ENCODE results near the gene SNAI3. TPM values are rescaled to one million over a fixed set of nuclear protein-coding genes. Genes with fewer than 3 reads are reported as not detected.
A peak's percentile ranks its signal among the peaks of the same experiment; 100 is the strongest.

SNAI3 gene
- total and polyA plus RNA-seq, 2 donors, result 1.5 to 2.9 TPM

GRCh38 chr16:88680554-88681083 lies 5.7 kb downstream of the SNAI3 start:
- WGBS, result 97% methylated on average over 5 of the region's 5 CpGs
- Histone ChIP-seq H3K27ac (ENCODE audit: low read depth in 1 of 2, low read length in 1 of 2) (peak overlapping the region in 1 of 2 donors; percentile 8), H3K4me1 (ENCODE audit: control insufficient read depth in 2 of 2, insufficient read depth in 2 of 2, low read length in 2 of 2) (peaks cover 16 to 32% of the 10 kb centered on the region in 2 donors), H3K36me3 (ENCODE audit: control insufficient read depth in 2 of 2, insufficient read depth in 2 of 2, low read length in 1 of 2) (no peaks in the 10 kb centered on the region), H3K4me3 (ENCODE audit: low read length in 2 of 2) (no peak overlapping the region), H3K9me3 (ENCODE audit: control insufficient read depth in 2 of 2, insufficient read depth in 1 of 2, low read length in 1 of 2) (peaks cover 0 to 5% of the 10 kb centered on the region in 2 donors), H3K27me3 (ENCODE audit: control insufficient read depth in 2 of 2, insufficient read depth in 1 of 2, low read length in 1 of 2) (peaks cover 5 to 25% of the 10 kb centered on the region in 2 donors)
- DNase-seq (ENCODE audit: low read depth in 6 of 9, low spot score in 9 of 9), result no peak

GRCh38 chr16:88678224-88678979 lies 7.9 kb downstream of the SNAI3 start:
- Histone ChIP-seq H3K27ac (ENCODE audit: low read depth in 1 of 2, low read length in 1 of 2) (no peak overlapping the region), H3K27me3 (ENCODE audit: control insufficient read depth in 2 of 2, insufficient read depth in 1 of 2, low read length in 1 of 2) (peaks cover 0 to 5% of the 10 kb centered on the region in 2 donors), H3K36me3 (ENCODE audit: control insufficient read depth in 2 of 2, insufficient read depth in 2 of 2, low read length in 1 of 2) (no peaks in the 10 kb centered on the region), H3K9me3 (ENCODE audit: control insufficient read depth in 2 of 2, insufficient read depth in 1 of 2, low read length in 1 of 2) (peaks cover 0 to 5% of the 10 kb centered on the region in 2 donors), H3K4me3 (ENCODE audit: low read length in 2 of 2) (no peak overlapping the region), H3K4me1 (ENCODE audit: control insufficient read depth in 2 of 2, insufficient read depth in 2 of 2, low read length in 2 of 2) (peaks cover 13 to 18% of the 10 kb centered on the region in 2 donors)
- 97% methylated on average over 32 of the region's 32 CpGs for WGBS
- DNase-seq (ENCODE audit: low read depth in 6 of 9, low spot score in 9 of 9), result no peak

GRCh38 chr16:88677721-88678120 lies 8.6 kb downstream of the SNAI3 start:
- Histone ChIP-seq H3K9me3 (ENCODE audit: control insufficient read depth in 2 of 2, insufficient read depth in 1 of 2, low read length in 1 of 2) (peaks cover 0 to 5% of the 10 kb centered on the region in 2 donors), H3K27me3 (ENCODE audit: control insufficient read depth in 2 of 2, insufficient read depth in 1 of 2, low read length in 1 of 2) (peaks cover 0 to 5% of the 10 kb centered on the region in 2 donors), H3K36me3 (ENCODE audit: control insufficient read depth in 2 of 2, insufficient read depth in 2 of 2, low read length in 1 of 2) (no peaks in the 10 kb centered on the region), H3K27ac (ENCODE audit: low read depth in 1 of 2, low read length in 1 of 2) (no peak overlapping the region), H3K4me3 (ENCODE audit: low read length in 2 of 2) (no peak overlapping the region), H3K4me1 (ENCODE audit: control insufficient read depth in 2 of 2, insufficient read depth in 2 of 2, low read length in 2 of 2) (peaks cover 13 to 18% of the 10 kb centered on the region in 2 donors)
- WGBS, result 90% methylated on average over 13 of the region's 13 CpGs
- DNase-seq (ENCODE audit: low read depth in 6 of 9, low spot score in 9 of 9), result no peak

- Histone ChIP-seq H3K4me1 (ENCODE audit: control insufficient read depth in 2 of 2, insufficient read depth in 2 of 2, low read length in 2 of 2) (peaks cover 8 to 11% of the 10 kb centered on the region in 2 donors), H3K9me3 (ENCODE audit: control insufficient read depth in 2 of 2, insufficient read depth in 1 of 2, low read length in 1 of 2) (peaks cover 0 to 5% of the 10 kb centered on the region in 2 donors), H3K36me3 (ENCODE audit: control insufficient read depth in 2 of 2, insufficient read depth in 2 of 2, low read length in 1 of 2) (no peaks in the 10 kb centered on the region), H3K27me3 (ENCODE audit: control insufficient read depth in 2 of 2, insufficient read depth in 1 of 2, low read length in 1 of 2) (no peaks in the 10 kb centered on the region), H3K4me3 (ENCODE audit: low read length in 2 of 2) (no peak overlapping the region), H3K27ac (ENCODE audit: low read depth in 1 of 2, low read length in 1 of 2) (no peak overlapping the region)
- 96% methylated on average over 22 of the region's 22 CpGs for WGBS
- no peak for DNase-seq (ENCODE audit: low read depth in 6 of 9, low spot score in 9 of 9)
These were observed 9.6 kb downstream of the SNAI3 start for GRCh38 chr16:88676502-88677242.

DNA sequence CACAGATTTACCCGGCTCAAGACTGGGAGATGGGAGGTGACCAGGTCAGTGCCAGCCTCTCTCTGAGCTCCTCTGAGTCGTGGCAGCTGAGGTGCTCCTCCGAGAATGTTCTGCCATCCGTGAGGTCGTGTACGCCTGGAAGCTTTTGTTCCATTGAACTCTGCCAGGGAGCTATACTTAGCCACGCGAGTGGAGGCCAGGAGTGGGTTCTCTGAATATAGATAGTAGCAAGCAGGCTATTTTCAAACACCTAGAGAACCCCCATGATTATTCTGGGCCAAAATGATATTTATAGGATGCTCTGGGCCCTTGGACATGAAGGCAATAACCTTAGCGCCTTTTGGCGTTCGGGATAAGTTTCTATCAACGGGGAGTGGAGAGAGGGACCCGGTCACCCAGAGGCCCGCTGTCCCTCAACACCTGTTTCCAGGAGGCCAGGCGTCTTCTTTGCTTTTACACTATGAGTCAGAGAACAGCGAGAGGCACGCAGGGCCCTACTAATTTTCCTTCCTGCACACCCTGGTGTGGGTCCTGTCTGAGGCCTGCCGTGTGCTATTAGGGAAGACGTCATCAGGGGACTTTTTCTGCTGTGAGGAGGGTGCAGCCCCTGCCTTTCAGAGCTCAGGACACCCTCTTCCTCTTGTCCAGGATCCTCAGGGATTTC lies 12.5 kb downstream of the SNAI3 start:
- H3K27me3 ChIP-seq (ENCODE audit: control insufficient read depth in 2 of 2, insufficient read depth in 1 of 2, low read length in 1 of 2), result no peaks in the 10 kb centered on the region
- H3K27ac ChIP-seq (ENCODE audit: low read depth in 1 of 2, low read length in 1 of 2), result no peak overlapping the region
- 97% methylated on average over 19 of the region's 19 CpGs for WGBS
- DNase-seq (ENCODE audit: low read depth in 6 of 9, low spot score in 9 of 9), result no peak
- no peaks in the 10 kb centered on the region for H3K36me3 ChIP-seq (ENCODE audit: control insufficient read depth in 2 of 2, insufficient read depth in 2 of 2, low read length in 1 of 2)
- H3K4me3 ChIP-seq (ENCODE audit: low read length in 2 of 2), result no peak overlapping the region
- no peaks in the 10 kb centered on the region for H3K4me1 ChIP-seq (ENCODE audit: control insufficient read depth in 2 of 2, insufficient read depth in 2 of 2, low read length in 2 of 2)
- peaks cover 0 to 5% of the 10 kb centered on the region in 2 donors for H3K9me3 ChIP-seq (ENCODE audit: control insufficient read depth in 2 of 2, insufficient read depth in 1 of 2, low read length in 1 of 2)

DNA sequence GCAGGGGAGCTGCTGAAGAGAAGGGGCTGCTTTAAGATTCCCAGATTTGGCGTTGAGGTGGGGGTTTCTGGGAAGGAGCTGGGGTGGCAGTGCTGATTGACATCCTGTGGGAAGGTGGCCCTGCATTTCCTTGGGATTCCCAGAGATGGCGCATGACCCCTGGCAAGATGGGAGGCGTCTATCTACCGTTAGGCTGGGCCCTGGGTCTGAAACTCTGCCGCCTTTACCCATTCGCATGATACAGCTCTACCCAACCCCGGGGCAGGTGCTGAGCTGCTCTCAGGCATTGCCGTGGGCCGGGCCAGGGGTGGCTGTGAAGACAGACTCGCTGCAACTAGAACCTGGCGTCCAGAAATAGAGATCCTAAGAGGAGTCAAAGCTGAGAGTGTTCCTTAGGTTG lies 13.5 kb downstream of the SNAI3 start:
- Histone ChIP-seq H3K27me3 (ENCODE audit: control insufficient read depth in 2 of 2, insufficient read depth in 1 of 2, low read length in 1 of 2) (no peaks in the 10 kb centered on the region), H3K9me3 (ENCODE audit: control insufficient read depth in 2 of 2, insufficient read depth in 1 of 2, low read length in 1 of 2) (peaks cover 0 to 5% of the 10 kb centered on the region in 2 donors), H3K27ac (ENCODE audit: low read depth in 1 of 2, low read length in 1 of 2) (no peak overlapping the region), H3K4me1 (ENCODE audit: control insufficient read depth in 2 of 2, insufficient read depth in 2 of 2, low read length in 2 of 2) (no peaks in the 10 kb centered on the region), H3K36me3 (ENCODE audit: control insufficient read depth in 2 of 2, insufficient read depth in 2 of 2, low read length in 1 of 2) (no peaks in the 10 kb centered on the region), H3K4me3 (ENCODE audit: low read length in 2 of 2) (no peak overlapping the region)
- DNase-seq (ENCODE audit: low read depth in 6 of 9, low spot score in 9 of 9), result no peak
- 95% methylated on average over 11 of the region's 11 CpGs for WGBS

- 97% methylated on average over 23 of the region's 23 CpGs for WGBS
- no peak for DNase-seq (ENCODE audit: low read depth in 6 of 9, low spot score in 9 of 9)
- Histone ChIP-seq H3K4me1 (ENCODE audit: control insufficient read depth in 2 of 2, insufficient read depth in 2 of 2, low read length in 2 of 2) (no peaks in the 10 kb centered on the region), H3K9me3 (ENCODE audit: control insufficient read depth in 2 of 2, insufficient read depth in 1 of 2, low read length in 1 of 2) (peaks cover 0 to 2% of the 10 kb centered on the region in 2 donors), H3K36me3 (ENCODE audit: control insufficient read depth in 2 of 2, insufficient read depth in 2 of 2, low read length in 1 of 2) (no peaks in the 10 kb centered on the region), H3K4me3 (ENCODE audit: low read length in 2 of 2) (no peak overlapping the region), H3K27me3 (ENCODE audit: control insufficient read depth in 2 of 2, insufficient read depth in 1 of 2, low read length in 1 of 2) (no peaks in the 10 kb centered on the region), H3K27ac (ENCODE audit: low read depth in 1 of 2, low read length in 1 of 2) (no peak overlapping the region)
These were observed 14.5 kb downstream of the SNAI3 start for GRCh38 chr16:88671806-88672205.

- no peak overlapping the region for H3K27ac ChIP-seq (ENCODE audit: low read depth in 1 of 2, low read length in 1 of 2)
- WGBS, result 97% methylated on average over 10 of the region's 10 CpGs
These were observed 16.3 kb downstream of the SNAI3 start for GRCh38 chr16:88669980-88670379.

More at GRCh38 chr16:88669980-88670379, 16.3 kb downstream of the SNAI3 start:
- H3K36me3 ChIP-seq (ENCODE audit: control insufficient read depth in 2 of 2, insufficient read depth in 2 of 2, low read length in 1 of 2), result no peaks in the 10 kb centered on the region
- DNase-seq (ENCODE audit: low read depth in 6 of 9, low spot score in 9 of 9), result no peak
- no peak overlapping the region for H3K4me3 ChIP-seq (ENCODE audit: low read length in 2 of 2)
- no peaks in the 10 kb centered on the region for H3K27me3 ChIP-seq (ENCODE audit: control insufficient read depth in 2 of 2, insufficient read depth in 1 of 2, low read length in 1 of 2)
- H3K4me1 ChIP-seq (ENCODE audit: control insufficient read depth in 2 of 2, insufficient read depth in 2 of 2, low read length in 2 of 2), result no peaks in the 10 kb centered on the region
- H3K9me3 ChIP-seq (ENCODE audit: control insufficient read depth in 2 of 2, insufficient read depth in 1 of 2, low read length in 1 of 2), result no peaks in the 10 kb centered on the region

Data from thymus (tissue), 11 donors.